ENCODE results near the gene CDK1.
"Not testable (repeated sequence)": the region's sequence is repeated elsewhere in the genome, so short reads cannot be mapped to it uniquely, and the experiment has no call there.

CDK1 gene

DNA sequence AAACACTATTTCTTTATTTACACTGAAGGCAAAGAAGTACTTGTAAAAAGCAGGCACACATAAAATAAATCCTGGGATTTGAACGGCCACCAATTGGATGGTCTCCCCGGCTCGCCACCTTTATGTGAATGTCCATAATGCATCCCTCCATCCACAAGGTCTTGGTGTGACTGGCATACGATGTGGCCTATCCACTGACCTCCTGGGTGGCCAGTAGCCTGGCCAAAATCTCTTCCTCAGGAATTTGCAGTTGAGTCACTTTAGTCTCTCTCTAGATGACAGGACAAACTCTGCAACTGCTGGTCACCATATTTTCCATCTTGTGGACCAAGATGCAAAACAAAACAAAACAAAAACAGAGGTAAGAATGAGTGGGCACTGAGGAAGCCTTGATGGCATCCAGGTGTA is 39.1 kb downstream of the CDK1 start:
- FAIRE-seq: no peak

GRCh38 chr10:60818134-60818770 is 40.0 kb downstream of the CDK1 start:
- FAIRE-seq: no peak

DNA sequence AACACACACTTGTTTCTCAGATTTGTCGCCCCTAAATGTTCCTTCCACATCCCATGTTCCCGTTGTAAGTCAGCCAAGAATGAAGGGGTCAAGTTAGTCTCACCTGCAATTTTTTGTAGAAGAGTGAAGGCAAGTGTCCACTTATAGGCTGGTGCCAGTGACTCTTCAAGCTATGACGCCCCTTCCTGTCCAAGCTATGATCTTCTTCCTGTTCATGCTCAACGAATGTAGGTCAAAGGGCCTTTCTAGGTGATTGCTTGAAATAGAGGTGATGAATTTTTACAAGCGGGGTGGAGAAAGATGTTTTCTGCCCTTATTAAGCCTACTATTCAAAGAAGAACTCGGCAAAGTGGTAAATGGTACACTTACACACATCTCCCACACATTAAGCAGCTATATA is 41.0 kb downstream of the CDK1 start:
- FAIRE-seq: no peak

DNA sequence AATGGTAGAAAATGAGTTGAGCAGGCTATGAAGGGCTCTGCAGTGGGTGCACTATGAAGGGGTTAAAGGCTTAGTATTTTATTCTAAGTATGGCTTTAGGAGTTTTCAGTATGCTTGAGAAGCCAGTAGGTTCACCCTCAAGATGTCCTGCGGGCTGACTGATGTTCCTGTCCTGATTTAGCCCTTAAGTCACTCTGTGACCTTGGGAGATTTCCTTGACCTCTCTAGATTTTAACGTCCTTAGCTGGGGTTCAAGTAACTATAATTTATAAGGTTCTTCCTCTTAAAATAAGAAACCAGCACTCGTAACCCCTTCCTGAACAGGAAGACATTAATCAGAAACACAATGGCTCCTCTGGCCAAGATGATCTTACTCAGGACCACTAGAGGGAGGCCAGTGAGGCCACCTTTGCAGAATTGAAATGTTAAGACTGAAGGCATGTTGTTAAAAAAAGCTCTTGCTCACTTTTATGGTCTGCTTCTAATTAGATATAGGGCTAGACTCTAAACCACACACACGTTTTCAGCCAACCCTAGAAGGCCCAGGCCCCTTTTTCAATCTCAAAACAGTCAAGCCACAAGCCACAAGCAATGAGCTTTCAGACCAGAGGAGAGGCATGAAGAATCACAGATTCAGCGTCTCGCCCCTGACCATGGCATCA is 41.9 kb downstream of the CDK1 start:
- no peak for FAIRE-seq

GRCh38 chr10:60821656-60822055 is 43.4 kb downstream of the CDK1 start:
- no peak for FAIRE-seq

- FAIRE-seq: no peak
Measured at GRCh38 chr10:60822809-60823208, 44.5 kb downstream of the CDK1 start.

GRCh38 chr10:60823324-60823723 is 45.0 kb downstream of the CDK1 start:
- no peak for FAIRE-seq

- no peak for FAIRE-seq
Measured at GRCh38 chr10:60825520-60825919, 47.2 kb downstream of the CDK1 start.

- no peak for FAIRE-seq
Measured at GRCh38 chr10:60827791-60828488, 49.7 kb downstream of the CDK1 start.

GRCh38 chr10:60828489-60828852 is 50.2 kb downstream of the CDK1 start:
- FAIRE-seq: no peak

DNA sequence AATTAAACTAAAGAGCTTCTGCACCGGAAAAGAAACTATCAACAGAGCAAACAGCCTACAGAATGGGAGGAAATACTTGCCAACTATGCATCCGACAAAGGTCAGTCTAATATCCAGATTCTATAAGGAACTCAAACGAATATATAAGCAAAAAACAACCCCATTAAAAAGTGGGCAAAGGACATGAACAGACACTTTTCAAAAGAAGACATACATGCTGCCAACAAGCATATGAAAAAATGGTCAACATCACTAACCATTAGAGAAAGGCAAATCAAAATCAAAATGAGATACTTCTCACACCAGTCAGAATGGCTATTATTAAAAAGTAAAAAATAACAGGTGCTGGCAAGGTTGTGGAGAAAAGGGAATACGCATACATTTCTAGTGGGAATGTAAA is 53.9 kb downstream of the CDK1 start:
- FAIRE-seq: not testable (repeated sequence)

- FAIRE-seq: no peak
Measured at GRCh38 chr10:60834401-60834800, 56.1 kb downstream of the CDK1 start.

DNA sequence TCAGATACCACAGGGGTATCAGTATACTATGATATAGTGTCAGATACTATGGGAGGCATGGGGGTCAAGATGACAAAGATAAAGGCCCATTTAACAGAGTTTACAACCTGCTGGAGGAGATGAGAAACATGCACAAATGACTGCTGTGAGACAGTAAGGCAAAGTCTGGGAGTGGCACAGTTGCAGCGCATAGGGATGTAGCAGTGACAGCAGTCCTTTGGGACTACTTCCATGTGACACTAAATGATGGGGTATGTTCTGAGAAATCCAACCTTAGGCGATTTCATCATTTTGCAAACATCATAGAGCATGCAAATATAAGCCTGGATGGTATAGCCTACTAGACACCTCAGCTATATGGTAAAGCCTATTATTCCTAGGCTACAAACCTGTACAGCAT is 56.8 kb downstream of the CDK1 start:
- no peak for FAIRE-seq

- FAIRE-seq: not testable (repeated sequence)
Measured at GRCh38 chr10:60841227-60841626, 62.9 kb downstream of the CDK1 start.

DNA sequence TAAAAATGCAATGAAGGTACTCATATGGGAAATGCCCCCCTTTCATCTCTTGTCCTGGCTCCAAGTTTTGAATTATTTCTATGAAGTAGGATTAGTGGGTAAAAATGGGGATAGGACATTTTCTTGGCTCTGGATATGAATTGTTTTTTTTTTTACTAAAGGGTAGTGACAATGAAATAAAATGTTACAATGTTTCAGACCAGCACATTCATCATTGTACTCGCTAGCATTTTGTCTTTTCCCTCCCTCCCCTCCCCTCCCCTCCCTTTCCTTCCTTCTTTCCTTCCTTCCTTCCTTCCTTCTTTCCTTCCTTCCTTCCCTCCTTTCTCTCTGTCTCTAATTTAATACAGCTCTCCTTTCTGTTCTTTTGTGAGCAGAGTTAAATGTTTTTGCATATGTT is 64.4 kb downstream of the CDK1 start:
- no peak for FAIRE-seq
